Renal cortical epithelial cell (primary cell): Measurements from ENCODE around the gene HOXB3. TPM values are rescaled to one million over a fixed set of nuclear protein-coding genes. Genes with fewer than 3 reads are reported as not detected.

ENCODE experiments used
- DNase-seq: peaks from one replicate; pipeline ENCODE4 v3.0.0-alpha.2; 2011; ENCODE audit warnings: low read depth
- total RNA-seq: library from RNA; depleted of rRNA; stranded (reverse); fragments of >200 nt; gene quantifications from 2 replicates; pipeline ENCODE4 v1.2.3, GENCODE V29; 2014

The HOXB3 gene
- total RNA-seq, 1 donor from 2014 or later: 36.2 TPM

GRCh38 chr17:48556576-48557401 lies 33.3 kb downstream of the HOXB3 start:
- DNase-seq: no peak

GRCh38 chr17:48556229-48556575 lies 33.8 kb downstream of the HOXB3 start:
- DNase-seq: no peak

GRCh38 chr17:48555258-48556228 lies 34.5 kb downstream of the HOXB3 start:
- DNase-seq: peak; percentile 93

DNA sequence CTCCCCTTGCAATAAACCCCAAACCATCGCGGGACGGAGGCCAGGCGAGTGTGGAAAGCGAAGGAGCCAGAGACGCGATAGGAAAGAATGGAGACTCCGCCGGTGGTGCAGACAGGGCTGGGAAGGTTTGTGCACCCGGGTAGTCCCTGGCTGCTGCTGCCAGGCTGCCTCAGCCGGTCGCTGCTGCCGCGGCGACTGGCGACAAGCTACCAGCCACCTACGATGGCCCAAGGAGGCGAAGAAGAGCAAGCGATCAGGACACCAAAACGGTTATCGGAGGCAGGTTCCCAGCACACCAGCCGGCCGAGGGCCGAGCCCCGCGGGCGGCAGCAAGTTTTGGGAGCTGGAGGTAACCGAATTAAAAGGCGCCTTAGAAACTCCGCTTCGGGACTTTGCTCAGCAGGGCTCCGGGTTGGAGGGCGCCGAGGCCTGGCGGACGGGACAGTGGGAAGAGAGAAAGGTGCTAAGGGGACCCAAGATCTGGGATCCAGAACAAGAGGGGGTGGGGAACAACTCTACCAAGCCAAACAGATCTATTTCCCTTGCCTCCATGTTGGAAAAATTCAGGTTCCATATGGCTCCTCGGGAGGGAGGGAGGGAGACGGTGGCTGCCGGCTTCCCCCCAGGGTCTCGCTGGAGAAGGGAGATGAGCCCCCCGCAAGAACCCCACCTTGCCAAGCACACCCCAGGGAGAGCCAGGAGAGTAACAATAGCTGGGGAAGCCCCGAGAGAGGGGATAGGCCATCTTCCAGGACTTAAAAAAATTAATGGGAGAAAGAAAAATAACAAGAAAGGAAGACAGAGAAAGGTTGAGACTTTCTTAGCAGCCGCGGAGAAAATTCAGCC lies 35.4 kb downstream of the HOXB3 start:
- no peak for DNase-seq

GRCh38 chr17:48553826-48554225 lies 36.2 kb downstream of the HOXB3 start:
- DNase-seq: no peak

DNA sequence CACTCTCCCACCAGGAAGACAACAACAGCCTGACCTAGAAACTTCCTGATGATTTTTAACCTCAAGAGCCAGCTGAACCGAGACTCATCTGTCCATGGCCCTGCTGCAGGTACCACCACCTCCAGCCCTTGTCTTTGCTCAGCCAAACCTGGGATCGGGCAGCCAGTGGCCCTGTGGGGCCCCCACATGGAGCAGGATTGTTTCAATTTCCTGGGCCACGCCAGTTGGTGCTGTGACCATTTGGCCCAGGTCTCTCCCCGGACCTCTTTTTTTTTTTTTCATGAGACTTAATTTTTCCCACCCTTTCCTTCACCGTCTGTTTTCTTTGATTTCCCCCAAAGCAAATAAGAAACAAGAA lies 36.9 kb downstream of the HOXB3 start:
- no peak for DNase-seq

DNA sequence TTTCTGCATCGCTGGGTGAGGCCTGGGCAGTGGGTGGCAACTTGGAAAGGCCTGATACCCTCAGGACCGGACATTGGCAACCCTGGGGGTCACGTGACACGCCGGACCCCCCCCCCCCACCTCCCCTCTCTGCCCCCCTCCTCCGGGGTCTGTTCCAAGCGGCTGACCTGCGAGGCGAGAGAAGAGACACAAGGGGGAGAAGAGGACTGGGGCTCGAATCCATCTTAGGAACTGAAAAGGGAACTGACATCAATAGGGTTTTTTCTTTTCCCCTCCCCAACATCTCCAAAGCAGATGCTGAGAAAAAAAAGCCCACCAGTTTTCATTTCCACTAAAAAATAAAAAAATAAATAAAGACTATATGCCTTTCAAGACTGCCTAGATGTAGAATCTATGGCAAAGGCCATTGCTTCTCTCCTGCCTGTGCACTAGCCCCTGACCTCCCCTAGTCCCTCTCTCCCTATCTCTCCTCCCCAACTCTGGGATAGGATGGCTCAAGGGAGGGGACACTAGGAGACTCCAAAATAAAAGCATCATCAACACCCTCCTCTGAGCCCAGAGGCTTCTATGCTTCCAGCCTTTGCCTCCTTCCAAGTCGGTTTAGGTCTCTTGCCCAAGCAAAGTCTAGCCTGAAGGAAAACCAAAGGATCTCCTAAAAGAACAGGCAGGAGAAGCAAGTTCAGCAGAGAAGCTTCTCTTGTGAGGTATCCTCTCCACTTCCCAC lies 37.4 kb downstream of the HOXB3 start:
- DNase-seq: no peak

GRCh38 chr17:48551596-48552465 lies 38.2 kb downstream of the HOXB3 start:
- DNase-seq: no peak

DNA sequence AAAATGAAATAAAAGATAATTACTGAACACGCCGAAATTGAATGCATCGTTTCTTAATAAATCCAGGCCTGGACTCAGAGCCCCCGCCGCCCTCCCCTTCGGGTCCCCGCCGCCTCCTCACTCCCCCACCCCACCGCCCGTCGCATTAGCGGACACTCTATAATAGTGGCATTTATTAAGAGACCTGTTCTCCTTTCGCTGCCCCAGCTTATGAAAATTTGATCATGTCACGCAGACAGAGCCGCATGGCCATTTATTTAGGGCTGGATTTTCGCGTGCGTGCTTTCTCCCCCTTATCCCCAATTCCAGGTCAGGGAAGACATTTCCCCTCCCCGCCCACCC lies 38.9 kb downstream of the HOXB3 start:
- no peak for DNase-seq

GRCh38 chr17:48550502-48551213 lies 39.4 kb downstream of the HOXB3 start:
- no peak for DNase-seq

GRCh38 chr17:48549914-48550501 lies 40.0 kb downstream of the HOXB3 start:
- DNase-seq: no peak

DNA sequence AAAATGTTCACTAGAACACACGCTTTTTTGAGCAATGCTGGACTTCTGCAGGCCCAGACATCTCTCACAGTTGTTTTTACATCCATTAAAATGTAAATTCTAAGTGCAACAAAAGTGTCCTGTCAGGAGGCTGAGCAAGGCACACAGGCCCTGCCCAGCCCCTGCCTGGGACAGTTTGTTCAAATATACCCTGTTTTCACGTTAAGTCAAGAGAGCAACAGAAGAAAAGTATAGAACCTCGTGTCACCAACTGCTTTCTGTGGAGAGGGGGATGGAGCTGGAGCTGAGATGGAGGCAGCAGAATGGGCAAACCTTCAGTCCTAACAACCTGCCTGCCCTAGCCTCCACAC lies 40.8 kb downstream of the HOXB3 start:
- DNase-seq: no peak

DNA sequence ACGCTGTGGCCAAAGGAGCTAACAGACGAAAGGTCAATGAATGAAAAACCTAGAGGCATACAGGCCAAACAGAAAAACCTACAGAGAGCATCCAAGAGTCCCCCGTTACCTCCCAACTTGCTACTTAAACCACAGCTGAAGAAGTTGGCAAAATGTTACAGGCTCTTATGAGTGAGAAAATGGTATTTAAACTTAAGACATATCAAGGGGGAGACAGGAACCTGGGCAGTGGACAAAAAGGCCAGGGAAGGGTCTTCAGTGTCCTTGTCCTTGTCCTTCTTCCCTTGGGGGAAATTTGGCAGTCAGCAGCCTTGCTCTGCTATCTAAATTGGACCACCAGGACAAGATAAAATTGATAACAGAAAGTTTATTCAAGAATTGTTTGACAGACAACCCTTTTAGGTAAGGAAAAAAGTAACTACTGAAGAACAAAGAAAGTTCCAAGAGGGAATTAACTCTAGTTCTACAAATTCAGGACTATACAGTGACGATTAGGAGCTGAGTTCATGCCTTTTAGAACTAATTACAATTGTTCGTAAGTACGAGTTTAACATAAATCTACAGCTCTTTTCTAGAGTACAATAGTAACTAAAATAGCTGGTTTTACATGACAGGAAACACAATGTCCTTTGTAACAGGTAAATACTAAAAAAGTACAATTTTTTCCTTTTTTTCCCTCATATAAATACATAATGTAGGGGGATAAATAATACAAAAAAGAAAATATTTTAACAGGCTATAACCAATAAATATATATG lies 41.3 kb downstream of the HOXB3 start:
- no peak for DNase-seq

GRCh38 chr17:48547808-48548522 lies 42.1 kb downstream of the HOXB3 start:
- peak; percentile 73 for DNase-seq

DNA sequence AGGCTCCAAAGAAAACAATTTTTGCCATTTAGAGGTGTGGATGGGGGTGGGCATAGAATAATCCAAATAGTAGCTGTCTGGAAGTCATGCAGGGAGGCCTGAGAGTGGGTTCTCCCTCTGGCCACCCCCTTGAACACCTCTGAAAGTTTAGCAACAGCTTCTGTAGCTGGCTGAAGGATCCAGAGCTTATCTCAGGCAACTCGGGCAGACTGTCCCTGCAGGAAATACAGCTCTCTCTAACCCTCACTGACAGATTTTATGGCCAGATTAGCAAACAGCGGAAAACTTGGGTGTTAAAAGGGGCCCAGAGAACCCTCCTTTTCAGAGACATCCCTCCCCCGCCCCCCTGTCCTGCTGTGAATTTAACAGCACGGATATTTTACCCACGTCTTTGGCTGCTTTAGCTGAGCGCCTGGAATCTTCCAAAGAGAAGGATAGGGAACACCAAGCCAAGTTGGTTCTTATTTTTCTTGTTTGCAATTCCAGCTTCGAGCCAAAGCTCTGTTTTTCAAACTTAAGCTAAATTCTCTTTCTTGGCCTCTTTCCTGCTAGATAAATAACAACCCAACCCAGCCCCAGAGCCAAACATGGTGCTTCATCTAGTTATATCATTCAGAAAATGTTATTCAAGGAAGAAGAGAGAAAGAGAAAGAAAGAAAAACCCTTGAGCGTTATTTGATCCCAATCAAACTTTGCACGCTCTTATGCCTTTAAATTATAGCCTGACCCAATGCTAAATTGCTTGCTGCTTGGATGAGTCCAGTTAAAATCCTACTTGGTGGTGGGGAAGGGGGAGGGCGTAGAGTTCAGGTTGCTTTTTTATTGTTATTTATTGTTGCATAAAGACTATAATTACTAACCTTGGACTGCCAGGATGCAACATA lies 42.9 kb downstream of the HOXB3 start:
- peak; percentile 58 for DNase-seq

- no peak for DNase-seq
Observed at GRCh38 chr17:48546137-48546923, 43.7 kb downstream of the HOXB3 start.
